Dedifferentiated amniotic fluid mesenchymal stem cell (primary cell): ENCODE results near the gene SLC13A3.

Experiments
- DNase-seq: peaks from one replicate; pipeline ENCODE4 v3.0.0-alpha.2; 2016; ENCODE audit errors: extremely low spot score

Gene SLC13A3

GRCh38 chr20:46539113-46539512 lies 112.1 kb downstream of the SLC13A3 start:
- DNase-seq, result no peak

GRCh38 chr20:46530640-46531039 lies 120.6 kb downstream of the SLC13A3 start:
- no peak for DNase-seq

- no peak for DNase-seq
Measured at GRCh38 chr20:46523696-46524328, 127.4 kb downstream of the SLC13A3 start.

- DNase-seq, result no peak
Measured at GRCh38 chr20:46523108-46523507, 128.2 kb downstream of the SLC13A3 start.

GRCh38 chr20:46520976-46521579 lies 130.2 kb downstream of the SLC13A3 start:
- DNase-seq, result peak; percentile 38

- DNase-seq, result no peak
Measured at GRCh38 chr20:46520540-46520939, 130.7 kb downstream of the SLC13A3 start.

GRCh38 chr20:46519471-46520068 lies 131.7 kb downstream of the SLC13A3 start:
- no peak for DNase-seq

GRCh38 chr20:46512943-46513844 lies 138.1 kb downstream of the SLC13A3 start, which contains the start of gene ZNF334:
Gene ZNF334 (minus strand): TSS chr20:46513559. CDS start chr20:46512102, 1,457 bp downstream.
- DNase-seq, result no peak

- no peak for DNase-seq
Measured at GRCh38 chr20:46509523-46509922, 141.7 kb downstream of the SLC13A3 start.
